Loucy (cell line): ENCODE results near the gene COL20A1.

Experiments
- EZH2phosphoT487 ChIP-seq: fragments of 200-600 bp; IDR thresholded peaks from 2 replicates; pipeline ENCODE4 v1.6.1; 2018; ENCODE audit warnings: antibody characterized with exemption, mild to moderate bottlenecking, moderate library complexity, borderline replicate concordance
- TF ChIP-seq, protein P1 (sequence below): fragments of 200-600 bp; sonication (generic); conservative IDR thresholded peaks from 2 replicates; pipeline ENCODE4 v1.5.1; 2014; ENCODE audit warnings: mild to moderate bottlenecking, antibody characterized with exemption, low read length

DNA sequence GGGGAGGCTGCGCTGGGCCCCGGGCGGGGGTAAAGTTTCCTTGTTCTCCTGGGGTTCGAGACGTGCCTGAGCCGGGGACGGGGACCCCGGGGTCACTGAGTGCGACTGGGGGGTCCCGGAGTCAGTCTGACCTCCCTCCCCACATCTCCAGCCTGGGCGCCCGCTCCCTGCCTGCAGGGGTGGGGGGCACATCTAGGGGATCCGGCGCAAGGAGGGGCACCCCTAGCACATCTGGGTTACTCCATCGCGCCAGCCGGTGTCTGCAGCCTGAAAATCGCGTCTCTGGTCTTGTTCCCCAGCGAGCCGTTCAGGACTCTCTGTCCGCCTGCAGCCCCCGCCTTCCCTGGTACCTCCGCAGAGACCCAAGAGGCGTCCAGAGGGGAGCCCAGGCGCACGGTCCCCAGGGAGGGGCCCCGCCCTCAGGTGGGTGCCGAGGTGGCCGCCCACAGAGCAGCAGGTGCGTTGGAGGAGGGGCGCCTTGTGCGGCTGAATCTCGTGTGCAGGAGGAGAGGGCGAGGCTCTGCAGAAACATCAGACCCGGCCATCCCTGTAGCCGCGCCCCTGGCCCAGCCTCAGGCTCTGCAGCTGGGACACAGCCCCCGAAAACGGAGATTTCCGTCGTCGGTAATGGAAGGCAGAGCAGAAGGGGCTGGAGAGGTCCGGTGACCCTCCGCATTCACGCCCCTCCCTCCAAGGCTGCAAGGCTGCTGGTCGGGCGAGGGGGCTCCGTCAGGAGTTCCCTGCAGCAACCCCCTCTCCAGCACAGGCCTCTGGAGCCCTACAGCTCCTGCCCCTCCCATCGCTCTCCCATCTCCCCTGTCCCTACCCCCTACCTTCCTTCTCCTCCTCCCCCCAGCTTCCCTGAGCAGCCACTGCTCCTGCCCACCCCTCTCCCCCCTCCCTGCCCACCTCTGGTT lies 68.8 kb downstream of the COL20A1 start:
- TF ChIP-seq, protein P1, sequence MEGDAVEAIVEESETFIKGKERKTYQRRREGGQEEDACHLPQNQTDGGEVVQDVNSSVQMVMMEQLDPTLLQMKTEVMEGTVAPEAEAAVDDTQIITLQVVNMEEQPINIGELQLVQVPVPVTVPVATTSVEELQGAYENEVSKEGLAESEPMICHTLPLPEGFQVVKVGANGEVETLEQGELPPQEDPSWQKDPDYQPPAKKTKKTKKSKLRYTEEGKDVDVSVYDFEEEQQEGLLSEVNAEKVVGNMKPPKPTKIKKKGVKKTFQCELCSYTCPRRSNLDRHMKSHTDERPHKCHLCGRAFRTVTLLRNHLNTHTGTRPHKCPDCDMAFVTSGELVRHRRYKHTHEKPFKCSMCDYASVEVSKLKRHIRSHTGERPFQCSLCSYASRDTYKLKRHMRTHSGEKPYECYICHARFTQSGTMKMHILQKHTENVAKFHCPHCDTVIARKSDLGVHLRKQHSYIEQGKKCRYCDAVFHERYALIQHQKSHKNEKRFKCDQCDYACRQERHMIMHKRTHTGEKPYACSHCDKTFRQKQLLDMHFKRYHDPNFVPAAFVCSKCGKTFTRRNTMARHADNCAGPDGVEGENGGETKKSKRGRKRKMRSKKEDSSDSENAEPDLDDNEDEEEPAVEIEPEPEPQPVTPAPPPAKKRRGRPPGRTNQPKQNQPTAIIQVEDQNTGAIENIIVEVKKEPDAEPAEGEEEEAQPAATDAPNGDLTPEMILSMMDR = no peak
- no peak for TF ChIP-seq EZH2phosphoT487
